Measurements from ENCODE around the gene PROCA1.
A peak's percentile ranks its signal among the peaks of the same experiment; 100 is the strongest.
"Not testable (repeated sequence)": the region's sequence is repeated elsewhere in the genome, so short reads cannot be mapped to it uniquely, and the experiment has no call there.

The PROCA1 gene

GRCh38 chr17:28667870-28668269 lies 43.8 kb downstream of the PROCA1 start:
- no peak for DNase-seq (ENCODE audit: low spot score)

- no peak for DNase-seq (ENCODE audit: low spot score)
Measured at GRCh38 chr17:28665994-28666393, 45.7 kb downstream of the PROCA1 start.

GRCh38 chr17:28663723-28664122 lies 48.0 kb downstream of the PROCA1 start:
- DNase-seq (ENCODE audit: low spot score): no peak

- DNase-seq (ENCODE audit: low spot score): no peak
Measured at GRCh38 chr17:28662527-28662829, 49.2 kb downstream of the PROCA1 start.

- peak; percentile 90 for DNase-seq (ENCODE audit: low spot score)
Measured at GRCh38 chr17:28661635-28662526, 49.8 kb downstream of the PROCA1 start, which contains the start of the genes SDF2 and SUPT6H. Gene SDF2, minus strand, starts transcription at chr17:28661906. Its CDS starts 30 bp downstream, at chr17:28661876. Gene SUPT6H, plus strand, starts transcription at chr17:28662205. Its CDS starts 11,197 bp downstream, at chr17:28673402.

- not testable (repeated sequence) for DNase-seq (ENCODE audit: low spot score)
Measured at GRCh38 chr17:28659497-28659881, 52.2 kb downstream of the PROCA1 start.

- not testable (repeated sequence) for DNase-seq (ENCODE audit: low spot score)
Measured at GRCh38 chr17:28658766-28659496, 52.8 kb downstream of the PROCA1 start.

GRCh38 chr17:28658342-28658741 lies 53.3 kb downstream of the PROCA1 start:
- not testable (repeated sequence) for DNase-seq (ENCODE audit: low spot score)

- DNase-seq (ENCODE audit: low spot score): no peak
Measured at GRCh38 chr17:28657756-28658155, 53.9 kb downstream of the PROCA1 start.

GRCh38 chr17:28655160-28655559 lies 56.5 kb downstream of the PROCA1 start:
- DNase-seq (ENCODE audit: low spot score): no peak

Data from CD4-positive, alpha-beta T cell treated with Interleukin-2 at 100 ng/mL for 4 hours (primary cell).